CD4-positive, alpha-beta memory T cell (primary cell): ENCODE measurements around the gene KRT2. TPM values are rescaled to one million over a fixed set of nuclear protein-coding genes. Genes with fewer than 3 reads are reported as not detected.

Experiments used
- CTCF ChIA-PET: fragments of 350-600 bp; sonication (Branson Sonifier 250); formaldehyde crosslinking; loops from one replicate; lab custom pipeline; 2021; ENCODE audit warnings: inconsistent platforms; ENCODE audit not compliant: partially characterized antibody; lab: Charles Lee
- POLR2A ChIA-PET: fragments of 350-600 bp; sonication (Branson Sonifier 250); formaldehyde crosslinking; loops from one replicate; lab custom pipeline; 2021; ENCODE audit not compliant: partially characterized antibody; lab: Charles Lee
- DNase-seq, 5 donors: peaks; one replicate each; pipeline versions ENCODE4 v3.0.0 to v3.0.0-alpha.2; 2020 to 2022; ENCODE audit warnings: mixed read lengths in 1 of 5
- H3K27ac ChIP-seq: one replicate; pipeline ENCODE4 v1.7.0; 2013; ENCODE audit warnings: low read depth, low read length
- H3K27me3 ChIP-seq: 2 replicates; pipeline ENCODE4 v1.7.0; 2013; ENCODE audit warnings: mild to moderate bottlenecking, low read length, moderate library complexity; ENCODE audit not compliant: insufficient read depth
- H3K36me3 ChIP-seq: 2 replicates; pipeline ENCODE4 v1.7.0; 2013; ENCODE audit warnings: mild to moderate bottlenecking, low read length, moderate library complexity; ENCODE audit not compliant: insufficient read depth
- H3K4me1 ChIP-seq: 2 replicates; pipeline ENCODE4 v1.7.0; 2013; ENCODE audit warnings: mild to moderate bottlenecking, low read length, moderate library complexity; ENCODE audit not compliant: insufficient read depth
- H3K4me3 ChIP-seq, 2 donors: one replicate each; pipeline ENCODE4 v1.7.0; 2013; ENCODE audit warnings: low read length in 2 of 2, mild to moderate bottlenecking in 1 of 2
- H3K9me3 ChIP-seq, 2 donors: one replicate each; pipeline ENCODE4 v1.7.0; 2013; ENCODE audit warnings: low read length in 2 of 2, control low read depth in 1 of 2; ENCODE audit not compliant: control insufficient read depth in 1 of 2
- H3K27ac Mint-ChIP-seq, 7 donors: one replicate each; pipeline ENCODE4 v1.8.0; 2020 to 2021; ENCODE audit warnings: mixed read lengths in 7 of 7, mild to moderate bottlenecking in 6 of 7, inconsistent platforms in 3 of 7, moderate library complexity in 3 of 7
- H3K27me3 Mint-ChIP-seq, 2 donors: one replicate each; pipeline ENCODE4 v1.8.0; 2020 to 2021; ENCODE audit warnings: mixed read lengths in 2 of 2
- H3K36me3 Mint-ChIP-seq, 2 donors: one replicate each; pipeline ENCODE4 v1.8.0; 2020 to 2021; ENCODE audit warnings: mixed read lengths in 2 of 2, inconsistent platforms in 1 of 2, mild to moderate bottlenecking in 1 of 2
- H3K4me1 Mint-ChIP-seq, 4 donors: one replicate each; pipeline ENCODE4 v1.8.0; 2020 to 2021; ENCODE audit warnings: mixed read lengths in 4 of 4, mild to moderate bottlenecking in 1 of 4
- H3K4me3 Mint-ChIP-seq, 8 donors: one replicate each; pipeline ENCODE4 v1.8.0; 2020 to 2021; ENCODE audit warnings: mixed read lengths in 8 of 8, mild to moderate bottlenecking in 7 of 8, moderate library complexity in 6 of 8, inconsistent platforms in 3 of 8
- H3K9me3 Mint-ChIP-seq, 8 donors: one replicate each; pipeline ENCODE4 v1.8.0; 2020 to 2021; ENCODE audit warnings: mixed read lengths in 8 of 8, mild to moderate bottlenecking in 5 of 8, inconsistent platforms in 3 of 8, moderate library complexity in 1 of 8
- intact Hi-C: fragments of 100-400 bp; cut with micrococcal nuclease; formaldehyde crosslinking; loops from one replicate; pipeline ENCODE4 v1.15.1; 2023
- polyA plus RNA-seq, 2 donors: library from polyadenylated mRNA; unstranded; fragments of 300-500 nt; fragmentation: Illumina TruSeq; gene quantifications; one replicate each; pipeline ENCODE4 v1.2.3, GENCODE V29; 2021
- total RNA-seq, 2 experiments: library from RNA; stranded (reverse); gene quantifications; one replicate each; pipeline ENCODE4 v1.2.3, GENCODE V29; 2021

Gene KRT2
- total and polyA plus RNA-seq, 4 experiments from 2014 or later: 0.08 to 0.39 (median 0.21) TPM

- H3K4me1 ChIP-seq: no peaks in the 10 kb centered on the region
These were observed 17.4 kb upstream of the KRT2 start for GRCh38 chr12:52669426-52669825.

GRCh38 chr12:52667931-52668330 is 15.9 kb upstream of the KRT2 start:
- H3K36me3 Mint-ChIP-seq: no peaks in the 10 kb centered on the region
- peaks cover 3 to 10% of the 10 kb centered on the region in 2 donors for H3K27me3 Mint-ChIP-seq
- peaks cover 0 to 3% (median under 1%) of the 10 kb centered on the region in 4 donors for H3K4me1 Mint-ChIP-seq
- intact Hi-C loops: no loop called here
- Histone ChIP-seq H3K4me1 (no peaks in the 10 kb centered on the region), H3K27ac (no peak overlapping the region), H3K9me3 (no peaks in the 10 kb centered on the region), H3K27me3 (no peaks in the 10 kb centered on the region), H3K36me3 (no peaks in the 10 kb centered on the region), H3K4me3 (no peak overlapping the region)
- H3K4me3 Mint-ChIP-seq: no peak overlapping the region
- CTCF ChIA-PET: interaction anchor here (1.6 kb wide), 1 partner anchor 213 kb away, joined by 4 read pairs; no protein-coding TSS in a partner anchor
- POLR2A ChIA-PET: no interaction called here
- H3K9me3 Mint-ChIP-seq: peaks cover 0 to 3% (median 0%) of the 10 kb centered on the region in 8 donors
- no peak for DNase-seq
- H3K27ac Mint-ChIP-seq: peak overlapping the region in 2 of 7 donors; percentile 49 to 82

More at GRCh38 chr12:52669426-52669825, 17.4 kb upstream of the KRT2 start:
- DNase-seq: no peak
- H3K4me3 ChIP-seq: no peak overlapping the region
- peaks cover 0 to 3% (median 0%) of the 10 kb centered on the region in 8 donors for H3K9me3 Mint-ChIP-seq
- H3K36me3 Mint-ChIP-seq: no peaks in the 10 kb centered on the region
- H3K9me3 ChIP-seq: no peaks in the 10 kb centered on the region
- H3K27ac Mint-ChIP-seq: no peak overlapping the region
- H3K27ac ChIP-seq: no peak overlapping the region
- H3K27me3 ChIP-seq: no peaks in the 10 kb centered on the region
- peaks cover 0 to 4% (median 0%) of the 10 kb centered on the region in 4 donors for H3K4me1 Mint-ChIP-seq
- H3K36me3 ChIP-seq: no peaks in the 10 kb centered on the region
- intact Hi-C loops: no loop called here
- POLR2A ChIA-PET: no interaction called here
- CTCF ChIA-PET: no interaction called here
- peaks cover 8% of the 10 kb centered on the region in 2 donors for H3K27me3 Mint-ChIP-seq
- H3K4me3 Mint-ChIP-seq: no peak overlapping the region

GRCh38 chr12:52667509-52667908 is 15.5 kb upstream of the KRT2 start:
- Histone ChIP-seq H3K36me3 (no peaks in the 10 kb centered on the region), H3K9me3 (no peaks in the 10 kb centered on the region), H3K4me1 (no peaks in the 10 kb centered on the region), H3K27ac (no peak overlapping the region), H3K27me3 (no peaks in the 10 kb centered on the region), H3K4me3 (no peak overlapping the region)
- H3K4me1 Mint-ChIP-seq: peaks cover under 1 to 6% (median 3%) of the 10 kb centered on the region in 4 donors
- H3K27me3 Mint-ChIP-seq: peaks cover 3 to 10% of the 10 kb centered on the region in 2 donors
- H3K9me3 Mint-ChIP-seq: peaks cover 0 to 3% (median 0%) of the 10 kb centered on the region in 8 donors
- no peak for DNase-seq
- no peak overlapping the region for H3K27ac Mint-ChIP-seq
- no peak overlapping the region for H3K4me3 Mint-ChIP-seq
- ChIA-PET CTCF (interaction anchor here (1.6 to 1.9 kb wide), 2 partner anchors 12 to 213 kb away, joined by 4 to 8 read pairs; no protein-coding TSS in a partner anchor), POLR2A (no interaction called here)
- no peaks in the 10 kb centered on the region for H3K36me3 Mint-ChIP-seq
- intact Hi-C loops: no loop called here

GRCh38 chr12:52666471-52666870 is 14.5 kb upstream of the KRT2 start:
- Mint-ChIP-seq H3K36me3 (no peaks in the 10 kb centered on the region), H3K27me3 (peaks cover 3 to 11% of the 10 kb centered on the region in 2 donors), H3K27ac (no peak overlapping the region), H3K9me3 (peaks cover 0 to 3% (median 0%) of the 10 kb centered on the region in 8 donors), H3K4me3 (no peak overlapping the region), H3K4me1 (peaks cover 3 to 11% (median 6%) of the 10 kb centered on the region in 4 donors)
- H3K27me3 ChIP-seq: no peaks in the 10 kb centered on the region
- intact Hi-C loops: no loop called here
- no peak overlapping the region for H3K4me3 ChIP-seq
- CTCF ChIA-PET: interaction anchor here (0.6 to 1.9 kb wide), 3 partner anchors 11 to 214 kb away, joined by 3 to 8 read pairs (median 4); no protein-coding TSS in a partner anchor
- H3K4me1 ChIP-seq: no peaks in the 10 kb centered on the region
- H3K27ac ChIP-seq: no peak overlapping the region
- DNase-seq: no peak
- POLR2A ChIA-PET: no interaction called here
- no peaks in the 10 kb centered on the region for H3K36me3 ChIP-seq
- no peaks in the 10 kb centered on the region for H3K9me3 ChIP-seq

GRCh38 chr12:52663420-52663819 is 11.4 kb upstream of the KRT2 start:
- no peak overlapping the region for H3K4me3 Mint-ChIP-seq
- intact Hi-C loops: no loop called here
- Histone ChIP-seq H3K27me3 (no peaks in the 10 kb centered on the region), H3K9me3 (no peaks in the 10 kb centered on the region), H3K27ac (no peak overlapping the region), H3K4me3 (no peak overlapping the region), H3K4me1 (no peaks in the 10 kb centered on the region), H3K36me3 (no peaks in the 10 kb centered on the region)
- peaks cover 1 to 8% of the 10 kb centered on the region in 2 donors for H3K27me3 Mint-ChIP-seq
- CTCF ChIA-PET: no interaction called here
- H3K27ac Mint-ChIP-seq: no peak overlapping the region
- H3K9me3 Mint-ChIP-seq: no peaks in the 10 kb centered on the region
- no peaks in the 10 kb centered on the region for H3K36me3 Mint-ChIP-seq
- DNase-seq: no peak
- H3K4me1 Mint-ChIP-seq: peaks cover 2 to 11% (median 6%) of the 10 kb centered on the region in 4 donors
- POLR2A ChIA-PET: no interaction called here

- H3K36me3 ChIP-seq: no peaks in the 10 kb centered on the region
- Mint-ChIP-seq H3K4me1 (peaks cover 0 to 11% (median 6%) of the 10 kb centered on the region in 4 donors), H3K36me3 (no peaks in the 10 kb centered on the region), H3K4me3 (no peak overlapping the region), H3K9me3 (no peaks in the 10 kb centered on the region), H3K27ac (peak overlapping the region in 1 of 7 donors; percentile 35), H3K27me3 (peaks cover 1 to 6% of the 10 kb centered on the region in 2 donors)
- H3K27ac ChIP-seq: no peak overlapping the region
- H3K27me3 ChIP-seq: no peaks in the 10 kb centered on the region
- H3K4me1 ChIP-seq: no peaks in the 10 kb centered on the region
- intact Hi-C loops: no loop called here
- no peak for DNase-seq
- no peaks in the 10 kb centered on the region for H3K9me3 ChIP-seq
- ChIA-PET CTCF (no interaction called here), POLR2A (no interaction called here)
- H3K4me3 ChIP-seq: no peak overlapping the region
These were observed 10.9 kb upstream of the KRT2 start for GRCh38 chr12:52662918-52663229.

- CTCF ChIA-PET: no interaction called here
- H3K9me3 ChIP-seq: no peaks in the 10 kb centered on the region
- H3K36me3 ChIP-seq: no peaks in the 10 kb centered on the region
- H3K4me1 ChIP-seq: no peaks in the 10 kb centered on the region
- Mint-ChIP-seq H3K9me3 (no peaks in the 10 kb centered on the region), H3K4me3 (no peak overlapping the region), H3K36me3 (no peaks in the 10 kb centered on the region), H3K4me1 (peaks cover 0 to 11% (median 6%) of the 10 kb centered on the region in 4 donors), H3K27me3 (peaks cover 1 to 6% of the 10 kb centered on the region in 2 donors), H3K27ac (peak overlapping the region in 2 of 7 donors; percentile 35 to 52)
- no peak overlapping the region for H3K4me3 ChIP-seq
- DNase-seq: no peak
- H3K27me3 ChIP-seq: no peaks in the 10 kb centered on the region
- no peak overlapping the region for H3K27ac ChIP-seq
- intact Hi-C loops: no loop called here
- POLR2A ChIA-PET: no interaction called here
These were observed 10.3 kb upstream of the KRT2 start for GRCh38 chr12:52662093-52662917.
